HepG2 (cell line): ENCODE results near the gene STAP2. TPM values are rescaled to one million over a fixed set of nuclear protein-coding genes. Genes with fewer than 3 reads are reported as not detected.

Source experiments
- BHLHE40 ChIP-seq: IDR thresholded peaks from 2 replicates; pipeline ENCODE4 v1.6.1; 2011; ENCODE audit warnings: low read length, improper control_type of control experiment
- FOSL2 ChIP-seq: sonication (generic); formaldehyde crosslinking; IDR thresholded peaks from 2 replicates; pipeline ENCODE4 v1.4.0; 2020; ENCODE audit warnings: missing genetic modification reagents
- HDAC1 ChIP-seq: sonication (generic); formaldehyde crosslinking; IDR thresholded peaks from 2 replicates; pipeline ENCODE4 v1.5.1; 2020; ENCODE audit warnings: mild to moderate bottlenecking, missing genetic modification reagents
- NR2F2 ChIP-seq: IDR thresholded peaks from 2 replicates; pipeline ENCODE4 v1.6.1; 2012; ENCODE audit warnings: low read depth, inconsistent platforms, borderline replicate concordance
- SMARCC2 ChIP-seq: fragments of 450-650 bp; IDR thresholded peaks from 2 replicates; pipeline ENCODE4 v1.6.1; 2017; ENCODE audit warnings: antibody characterized with exemption, mild to moderate bottlenecking
- SOX5 ChIP-seq: IDR thresholded peaks from 2 replicates; pipeline ENCODE4 v1.6.1; 2016; ENCODE audit warnings: borderline replicate concordance
- TBL1XR1 ChIP-seq: fragments of 150-350 bp; IDR thresholded peaks from 2 replicates; pipeline ENCODE4 v1.6.1; 2014; ENCODE audit warnings: borderline replicate concordance, low read length; ENCODE audit not compliant: partially characterized antibody
- TGIF2 ChIP-seq: IDR thresholded peaks from 2 replicates; pipeline ENCODE4 v1.6.1; 2016; ENCODE audit warnings: control low read depth, missing compliant biosample characterization
- U2AF2 ChIP-seq: fragments of 200-400 bp; formaldehyde crosslinking; IDR thresholded peaks from 2 replicates; pipeline ENCODE4 v1.6.1; 2017; ENCODE audit warnings: low read depth, mild to moderate bottlenecking, low read length
- YEATS2 ChIP-seq: sonication (generic); formaldehyde crosslinking; IDR thresholded peaks from 2 replicates; pipeline ENCODE4 v1.4.0; 2020; ENCODE audit warnings: missing genetic modification reagents, borderline replicate concordance
- ZFP1 ChIP-seq: IDR thresholded peaks from 2 replicates; pipeline ENCODE4 v1.6.1; 2016
- ZFP41 ChIP-seq: sonication (generic); formaldehyde crosslinking; IDR thresholded peaks from 2 replicates; pipeline ENCODE4 v1.4.0; 2020; ENCODE audit warnings: mild to moderate bottlenecking, missing genetic modification reagents, borderline replicate concordance
- ZNF33B ChIP-seq: sonication (generic); formaldehyde crosslinking; IDR thresholded peaks from 2 replicates; pipeline ENCODE4 v1.5.1; 2020; ENCODE audit warnings: mild to moderate bottlenecking, missing genetic modification reagents
- ZNF432 ChIP-seq: sonication (generic); formaldehyde crosslinking; IDR thresholded peaks from 2 replicates; pipeline ENCODE4 v1.5.0; 2020; ENCODE audit warnings: missing genetic modification reagents, mild to moderate bottlenecking, borderline replicate concordance
- ZNF614 ChIP-seq: IDR thresholded peaks from 2 replicates; pipeline ENCODE4 v1.6.1; 2018; ENCODE audit warnings: missing biosample characterization, missing genetic modification reagents, inconsistent platforms, borderline replicate concordance
- ZNF652 ChIP-seq: IDR thresholded peaks from 2 replicates; pipeline ENCODE4 v1.6.1; 2016; ENCODE audit warnings: low read depth, borderline replicate concordance
- ZNF737 ChIP-seq: sonication (generic); formaldehyde crosslinking; IDR thresholded peaks from 2 replicates; pipeline ENCODE4 v1.5.0; 2020; ENCODE audit warnings: missing genetic modification reagents, mild to moderate bottlenecking, borderline replicate concordance
- ZNF777 ChIP-seq: sonication (generic); formaldehyde crosslinking; IDR thresholded peaks from 2 replicates; pipeline ENCODE4 v1.4.0; 2020; ENCODE audit warnings: missing genetic modification reagents
- ZNF839 ChIP-seq: sonication (generic); formaldehyde crosslinking; IDR thresholded peaks from 2 replicates; pipeline ENCODE4 v1.4.0; 2020; ENCODE audit warnings: missing genetic modification reagents, mild to moderate bottlenecking, borderline replicate concordance
- ZNF883 ChIP-seq: sonication (generic); formaldehyde crosslinking; IDR thresholded peaks from 2 replicates; pipeline ENCODE4 v1.5.1; 2020; ENCODE audit warnings: mild to moderate bottlenecking, missing genetic modification reagents; ENCODE audit errors: not compliant biosample characterization
- polyA plus RNA-seq, 8 experiments: library from polyadenylated mRNA; depleted of rRNA in 3 of 8; stranded (reverse) in 7 of 8; unstranded in 1 of 8; fragments of >200 nt; fragmentation: Illumina TruSeq in 4 of 8; extraction: Trizol in 4 of 8; gene quantifications; 2 replicates each; pipeline versions ENCODE4 v1.2.1 to v1.2.3, GENCODE V29; 2011 to 2016; ENCODE audit warnings: low read depth in 4 of 8, missing spikeins in 1 of 8, mixed read lengths in 1 of 8; ENCODE audit not compliant: insufficient read depth in 1 of 8
- total RNA-seq, 5 experiments: library from RNA; depleted of rRNA; stranded (reverse); fragments of >200 nt; fragmentation: Illumina TruSeq; extraction: Trizol; gene quantifications; 2 replicates each; pipeline ENCODE4 v1.2.3, GENCODE V29; 2016; ENCODE audit warnings: low read depth in 1 of 5
- TF ChIP-seq, protein P1 (sequence below): sonication (generic); IDR thresholded peaks from 2 replicates; pipeline ENCODE4 v1.6.1; 2016; ENCODE audit warnings: low read depth, borderline replicate concordance
- TF ChIP-seq, protein P2 (sequence below): sonication (generic); formaldehyde crosslinking; IDR thresholded peaks from 2 replicates; pipeline ENCODE4 v1.8.0; 2022; ENCODE audit warnings: mild to moderate bottlenecking, missing genetic modification reagents, moderate library complexity
- TF ChIP-seq, protein P3 (sequence below): IDR thresholded peaks from 2 replicates; pipeline ENCODE4 v1.6.1; 2016; ENCODE audit warnings: missing compliant biosample characterization, missing genetic modification reagents, borderline replicate concordance
- TF ChIP-seq, protein P4 (sequence below): sonication (generic); formaldehyde crosslinking; IDR thresholded peaks from 2 replicates; pipeline ENCODE4 v1.4.0; 2020; ENCODE audit warnings: missing genetic modification reagents, borderline replicate concordance
- TF ChIP-seq, protein P5 (sequence below): sonication (generic); formaldehyde crosslinking; conservative IDR thresholded peaks from 2 replicates; pipeline ENCODE4 v1.8.1; 2023; ENCODE audit warnings: missing genetic modification reagents

STAP2 gene
- total and polyA plus RNA-seq, 2 of the 13 experiments (the other 11 are each of a cell fraction or from before 2014, with no cell fraction given): 39.0 to 43.7 TPM

DNA sequence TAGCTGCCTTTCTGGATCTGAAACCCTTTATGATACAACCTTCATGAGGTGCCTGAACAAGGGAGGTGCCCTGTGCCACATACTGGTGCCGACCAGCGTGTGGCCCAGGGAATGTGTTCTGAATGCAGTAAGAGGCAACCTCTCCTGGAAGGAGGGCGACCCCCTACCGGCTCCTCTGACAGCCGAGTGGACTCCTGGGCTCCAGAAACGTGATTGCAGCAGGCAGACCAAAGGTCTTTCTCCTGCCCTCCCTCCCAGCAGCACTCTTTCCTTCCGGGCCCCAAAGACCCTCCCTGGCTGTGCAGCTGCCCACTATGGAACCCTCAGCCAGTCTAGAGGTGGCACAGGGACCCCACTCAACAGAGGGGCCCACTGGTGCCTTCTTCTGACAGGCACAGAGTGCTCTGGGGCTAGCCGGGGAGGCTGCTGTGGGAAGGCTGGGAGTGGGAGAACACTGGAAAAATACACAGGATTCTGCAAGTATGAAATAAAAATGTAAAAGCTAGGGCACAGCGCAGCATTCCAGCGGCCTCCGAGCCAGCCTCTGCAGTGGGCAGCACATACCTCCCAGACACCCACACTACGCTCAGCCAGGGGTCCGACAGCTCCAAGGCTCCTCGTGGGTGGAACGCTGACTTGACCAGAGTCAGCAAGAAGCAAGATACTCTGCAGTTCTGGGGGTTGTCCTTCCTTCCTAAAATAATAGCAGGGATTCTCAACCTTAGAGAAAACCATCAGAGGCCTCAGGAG is 46.8 kb upstream of the STAP2 start (continued):
- TF ChIP-seq, protein P1, sequence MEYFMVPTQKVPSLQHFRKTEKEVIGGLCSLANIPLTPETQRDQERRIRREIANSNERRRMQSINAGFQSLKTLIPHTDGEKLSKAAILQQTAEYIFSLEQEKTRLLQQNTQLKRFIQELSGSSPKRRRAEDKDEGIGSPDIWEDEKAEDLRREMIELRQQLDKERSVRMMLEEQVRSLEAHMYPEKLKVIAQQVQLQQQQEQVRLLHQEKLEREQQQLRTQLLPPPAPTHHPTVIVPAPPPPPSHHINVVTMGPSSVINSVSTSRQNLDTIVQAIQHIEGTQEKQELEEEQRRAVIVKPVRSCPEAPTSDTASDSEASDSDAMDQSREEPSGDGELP: no peak; the same call in 1 of the 2 replicates
- peak; percentile 88 for TF ChIP-seq BHLHE40
- no peak for TF ChIP-seq SMARCC2
- no peak for TF ChIP-seq YEATS2 (CRISPR knock-in tag)
- TF ChIP-seq, protein P2, sequence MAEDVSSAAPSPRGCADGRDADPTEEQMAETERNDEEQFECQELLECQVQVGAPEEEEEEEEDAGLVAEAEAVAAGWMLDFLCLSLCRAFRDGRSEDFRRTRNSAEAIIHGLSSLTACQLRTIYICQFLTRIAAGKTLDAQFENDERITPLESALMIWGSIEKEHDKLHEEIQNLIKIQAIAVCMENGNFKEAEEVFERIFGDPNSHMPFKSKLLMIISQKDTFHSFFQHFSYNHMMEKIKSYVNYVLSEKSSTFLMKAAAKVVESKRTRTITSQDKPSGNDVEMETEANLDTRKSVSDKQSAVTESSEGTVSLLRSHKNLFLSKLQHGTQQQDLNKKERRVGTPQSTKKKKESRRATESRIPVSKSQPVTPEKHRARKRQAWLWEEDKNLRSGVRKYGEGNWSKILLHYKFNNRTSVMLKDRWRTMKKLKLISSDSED (CRISPR knock-in tag): no peak
- no peak for TF ChIP-seq ZFP41 (CRISPR knock-in tag)
- TF ChIP-seq, protein P3, sequence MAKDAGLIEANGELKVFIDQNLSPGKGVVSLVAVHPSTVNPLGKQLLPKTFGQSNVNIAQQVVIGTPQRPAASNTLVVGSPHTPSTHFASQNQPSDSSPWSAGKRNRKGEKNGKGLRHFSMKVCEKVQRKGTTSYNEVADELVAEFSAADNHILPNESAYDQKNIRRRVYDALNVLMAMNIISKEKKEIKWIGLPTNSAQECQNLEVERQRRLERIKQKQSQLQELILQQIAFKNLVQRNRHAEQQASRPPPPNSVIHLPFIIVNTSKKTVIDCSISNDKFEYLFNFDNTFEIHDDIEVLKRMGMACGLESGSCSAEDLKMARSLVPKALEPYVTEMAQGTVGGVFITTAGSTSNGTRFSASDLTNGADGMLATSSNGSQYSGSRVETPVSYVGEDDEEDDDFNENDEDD: no peak
- TF ChIP-seq U2AF2: no peak
- no peak for TF ChIP-seq NR2F2
- TF ChIP-seq ZNF33B (CRISPR knock-in tag): 0 out of 2 replicates have a peak, but pooled peaks have one; percentile 36
- no peak for TF ChIP-seq TBL1XR1
- TF ChIP-seq ZNF652 (CRISPR knock-in tag): peak; percentile 43; the same call in 1 of the 2 replicates
- no peak for TF ChIP-seq ZNF432 (CRISPR knock-in tag)
- TF ChIP-seq HDAC1 (CRISPR knock-in tag): no peak
- TF ChIP-seq ZNF777: no peak
- TF ChIP-seq, protein P4, sequence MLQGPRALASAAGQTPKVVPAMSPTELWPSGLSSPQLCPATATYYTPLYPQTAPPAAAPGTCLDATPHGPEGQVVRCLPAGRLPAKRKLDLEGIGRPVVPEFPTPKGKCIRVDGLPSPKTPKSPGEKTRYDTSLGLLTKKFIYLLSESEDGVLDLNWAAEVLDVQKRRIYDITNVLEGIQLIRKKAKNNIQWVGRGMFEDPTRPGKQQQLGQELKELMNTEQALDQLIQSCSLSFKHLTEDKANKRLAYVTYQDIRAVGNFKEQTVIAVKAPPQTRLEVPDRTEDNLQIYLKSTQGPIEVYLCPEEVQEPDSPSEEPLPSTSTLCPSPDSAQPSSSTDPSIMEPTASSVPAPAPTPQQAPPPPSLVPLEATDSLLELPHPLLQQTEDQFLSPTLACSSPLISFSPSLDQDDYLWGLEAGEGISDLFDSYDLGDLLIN (CRISPR knock-in tag): no peak
- TF ChIP-seq ZNF737 (CRISPR knock-in tag): no peak
- TF ChIP-seq, protein P5, sequence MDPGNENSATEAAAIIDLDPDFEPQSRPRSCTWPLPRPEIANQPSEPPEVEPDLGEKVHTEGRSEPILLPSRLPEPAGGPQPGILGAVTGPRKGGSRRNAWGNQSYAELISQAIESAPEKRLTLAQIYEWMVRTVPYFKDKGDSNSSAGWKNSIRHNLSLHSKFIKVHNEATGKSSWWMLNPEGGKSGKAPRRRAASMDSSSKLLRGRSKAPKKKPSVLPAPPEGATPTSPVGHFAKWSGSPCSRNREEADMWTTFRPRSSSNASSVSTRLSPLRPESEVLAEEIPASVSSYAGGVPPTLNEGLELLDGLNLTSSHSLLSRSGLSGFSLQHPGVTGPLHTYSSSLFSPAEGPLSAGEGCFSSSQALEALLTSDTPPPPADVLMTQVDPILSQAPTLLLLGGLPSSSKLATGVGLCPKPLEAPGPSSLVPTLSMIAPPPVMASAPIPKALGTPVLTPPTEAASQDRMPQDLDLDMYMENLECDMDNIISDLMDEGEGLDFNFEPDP: no peak
- TF ChIP-seq ZNF839: no peak
- TF ChIP-seq SOX5 (CRISPR knock-in tag): 0 out of 2 replicates have a peak, but pooled peaks have one; percentile 15
- TF ChIP-seq ZFP1: no peak
- TF ChIP-seq TGIF2 (CRISPR knock-in tag): no peak
- no peak for TF ChIP-seq FOSL2 (CRISPR knock-in tag)
- TF ChIP-seq ZNF614 (CRISPR knock-in tag): no peak
- peak; percentile 25 for TF ChIP-seq ZNF883
